Pancreas (tissue), 10 donors: Measurements from ENCODE around the gene BCL6. TPM values are rescaled to one million over a fixed set of nuclear protein-coding genes. Genes with fewer than 3 reads are reported as not detected.

Experiments used
- ATAC-seq, 4 donors: fragments of 200-7000 bp; cut with Tn5 transposase; one replicate each; pipeline versions ENCODE4 v1.8.0 to v1.9.1; 2020; ENCODE audit warnings: mild to moderate bottlenecking in 4 of 4, moderate library complexity in 4 of 4
- DNase-seq, 6 donors: peaks; one replicate each; pipeline ENCODE4 v3.0.0-alpha.2; 2020
- FAIRE-seq: peaks from 2 replicates; lab custom pipeline; 2012; peaks lifted over from hg19 to GRCh38; lab: Jason Lieb, UNC
- H3K27ac ChIP-seq, 4 donors: fragments of 200-600 bp; sonication (generic); 1 replicate in 3 of 4; 2 replicates in 1 of 4; pipeline versions ENCODE4 v1.5.0 to v1.8.0; 2020
- H3K27me3 ChIP-seq, 4 donors: fragments of 200-600 bp; one replicate each; pipeline ENCODE4 v1.8.0; 2021
- H3K36me3 ChIP-seq, 3 donors: fragments of 200-600 bp; sonication (generic) in 1 of 3; one replicate each; pipeline versions ENCODE4 v1.5.0 to v1.8.0; 2020 to 2021
- H3K4me1 ChIP-seq, 3 donors: fragments of 200-600 bp; one replicate each; pipeline ENCODE4 v1.8.0; 2021
- H3K4me3 ChIP-seq, 4 donors: fragments of 200-600 bp; sonication (generic) in 2 of 4; one replicate each; pipeline versions ENCODE4 v1.5.0 to v1.8.0; 2020 to 2021
- H3K9me3 ChIP-seq, 4 donors: fragments of 200-600 bp; one replicate each; pipeline ENCODE4 v1.8.0; 2021
- CTCF ChIP-seq, 4 donors: fragments of 200-600 bp; sonication (generic) in 3 of 4; IDR thresholded peaks; one replicate each; pipeline versions ENCODE4 v1.5.0 to v1.8.0; 2021; ENCODE audit warnings: antibody characterized with exemption in 4 of 4
- WGBS, 2 donors: extraction: QIAGEN DNeasy Blood & Tissue Kit; methylation state at CpG; one replicate each; pipeline ENCODE4 v1.1.7; 2013; 5-methylcytosine and 5-hydroxymethylcytosine counted together
- intact Hi-C, 3 donors: fragments of 100-400 bp; cut with DNase I; formaldehyde crosslinking; loops; one replicate each; pipeline versions ENCODE4 v1.11.1 to v1.14.2; 2022
- polyA plus RNA-seq, 2 donors: library from polyadenylated mRNA; stranded (reverse); fragments of 200-250 nt; gene quantifications; one replicate each; pipeline ENCODE4 v1.2.3, GENCODE V29; 2013
- total RNA-seq, 6 donors: library from RNA; stranded (reverse); fragmentation: NEBNext Ultra II Directional in 4 of 6; extraction: Animal tissue kit (Norgen Biotek cat#: 25700) in 4 of 6; gene quantifications; one replicate each; pipeline versions ENCODE4 v1.2.1 to v1.2.4, GENCODE V29; 2021 to 2023
- donor health status: healthy with polysubstance abuse.
- donor health status: DM: no; HTN: no; CAD: no; lungs with moderate emphysema.
- donor health status: DM: no; HTN: no; CAD: no.
- donor health status: control.
- donor health status: control.
- donor health status: Bipolar disorder and iron deficiency.
- donor health status: DM: yes; HTN: yes; CAD: no.
- donor health status: DM: no; HTN: no; CAD: no.
- donor health status: DM: no; HTN: no; CAD: no.
- donor health status: DM: yes; HTN: yes; CAD: no.

BCL6 gene
- total and polyA plus RNA-seq, 8 donors: 19.0 to 48.1 (median 30.5) TPM

- DNase-seq (no peak), FAIRE-seq (no peak), ATAC-seq (no peak)
- Histone ChIP-seq H3K9me3 (no peaks in the 10 kb centered on the region), H3K27me3 (peaks cover 0 to 3% (median 0%) of the 10 kb centered on the region in 4 donors), H3K4me1 (no peaks in the 10 kb centered on the region), H3K36me3 (no peaks in the 10 kb centered on the region), H3K4me3 (no peak overlapping the region), H3K27ac (no peak overlapping the region)
- WGBS, 2 donors: 57 to 72% methylated on average over 1 of the region's 1 CpG
- TF ChIP-seq CTCF (IDR thresholded peaks at IDR 0.05): no peak
- intact Hi-C loops: no loop called here
Measured at GRCh38 chr3:187758318-187758955, 13.2 kb upstream of the BCL6 start.

GRCh38 chr3:187753516-187753915 is 8.2 kb upstream of the BCL6 start:
- no peak for TF ChIP-seq CTCF (IDR thresholded peaks at IDR 0.05)
- Histone ChIP-seq H3K36me3 (no peaks in the 10 kb centered on the region), H3K4me3 (no peak overlapping the region), H3K27me3 (no peaks in the 10 kb centered on the region), H3K9me3 (no peaks in the 10 kb centered on the region), H3K4me1 (peaks cover 6 to 19% (median 9%) of the 10 kb centered on the region in 3 donors), H3K27ac (no peak overlapping the region)
- no peak for FAIRE-seq
- no peak for DNase-seq
- 92 to 97% methylated on average over 4 of the region's 4 CpGs for WGBS, 2 donors
- no peak for ATAC-seq
- intact Hi-C loops: no loop called here

GRCh38 chr3:187750513-187751123 is 5.3 kb upstream of the BCL6 start:
- intact Hi-C loops: no loop called here
- H3K27ac ChIP-seq: peak overlapping the region; percentile 23 to 88 (median 68)
- no peaks in the 10 kb centered on the region for H3K27me3 ChIP-seq
- 10 to 11% methylated on average over 11 of the region's 11 CpGs for WGBS, 2 donors
- DNase-seq (peak in 2 of 6 donors; percentile 21 to 57), ATAC-seq (peak; percentile 1 to 31 (median 6)), FAIRE-seq (no peak)
- TF ChIP-seq CTCF (IDR thresholded peaks at IDR 0.05): no peak
- no peaks in the 10 kb centered on the region for H3K9me3 ChIP-seq
- H3K36me3 ChIP-seq: no peaks in the 10 kb centered on the region
- peaks cover 6 to 35% (median 25%) of the 10 kb centered on the region in 3 donors for H3K4me1 ChIP-seq
- H3K4me3 ChIP-seq: peak overlapping the region in 2 of 4 donors; percentile 26 to 33

GRCh38 chr3:187750006-187750512 is 4.8 kb upstream of the BCL6 start:
- ATAC-seq (peak; percentile 69 to 75 (median 74)), FAIRE-seq (no peak), DNase-seq (peak; percentile 75 to 85 (median 82))
- intact Hi-C loops: no loop called here
- H3K4me1 ChIP-seq: peaks cover 6 to 35% (median 25%) of the 10 kb centered on the region in 3 donors
- H3K4me3 ChIP-seq: peak overlapping the region in 2 of 4 donors; percentile 26 to 33
- no peak for TF ChIP-seq CTCF (IDR thresholded peaks at IDR 0.05)
- H3K27ac ChIP-seq: peak overlapping the region; percentile 23 to 88 (median 68)
- H3K36me3 ChIP-seq: no peaks in the 10 kb centered on the region
- H3K27me3 ChIP-seq: no peaks in the 10 kb centered on the region
- no peaks in the 10 kb centered on the region for H3K9me3 ChIP-seq
- WGBS, 2 donors: 7 to 9% methylated on average over 14 of the region's 14 CpGs
